HepG2 (cell line): ENCODE measurements around the gene PAQR7. TPM values are rescaled to one million over a fixed set of nuclear protein-coding genes. Genes with fewer than 3 reads are reported as not detected.

Experiments
- ATAC-seq: fragments of 200-7000 bp; cut with Tn5 transposase; 3 replicates; pipeline ENCODE4 v1.9.1; 2020; ENCODE audit warnings: mild to moderate bottlenecking, moderate library complexity
- BruUV-seq: library from RNA; stranded (reverse); fragments of 400-500 nt; replicated peaks from 2 replicates; lab custom pipeline; 2021; lab: Mats Ljungman, UMichigan
- CTCF ChIA-PET: fragments of 300-600 bp; formaldehyde crosslinking; extraction: SDS; loops from one replicate; lab custom pipeline; 2021; ENCODE audit warnings: low total read pairs, inconsistent platforms, low intra/inter-chr PET ratio; lab: Yijun Ruan, JAX
- POLR2A ChIA-PET: fragments of 350-600 bp; sonication (Branson Sonifier 250); formaldehyde crosslinking; loops from one replicate; lab custom pipeline; 2020; ENCODE audit warnings: antibody characterized with exemption, inconsistent platforms; lab: Yijun Ruan, JAX
- DNase-seq: peaks from one replicate; pipeline ENCODE4 v3.0.0-alpha.2; 2015; ENCODE audit warnings: low spot score
- FAIRE-seq: peaks from 3 replicates; lab custom pipeline; 2011; peaks lifted over from hg19 to GRCh38; lab: Jason Lieb, UNC
- H2AFZ ChIP-seq: one replicate; pipeline ENCODE4 v1.6.1; 2011; ENCODE audit warnings: low read length, inconsistent platforms
- H3K27ac ChIP-seq: fragments of 300-600 bp; 3 replicates; pipeline ENCODE4 v1.8.0; 2011; ENCODE audit warnings: mixed run types, mild to moderate bottlenecking, mixed read lengths, low read length, inconsistent platforms; ENCODE audit not compliant: insufficient read depth; ENCODE audit errors: extremely low read length
- H3K27me3 ChIP-seq, 2 experiments: fragments of 200-600 bp in 1 of 2; 2 replicates in 1 of 2; 3 replicates in 1 of 2; pipeline versions ENCODE4 v1.6.0 to v1.8.0; 2011; ENCODE audit warnings: low read length in 2 of 2, mild to moderate bottlenecking in 2 of 2, moderate library complexity in 2 of 2, inconsistent platforms in 1 of 2; ENCODE audit not compliant: insufficient read depth in 2 of 2, control insufficient read depth in 1 of 2
- H3K36me3 ChIP-seq, 2 experiments: fragments of 200-600 bp in 1 of 2; replicated peaks in 1 of 2; 2 replicates in 1 of 2; 3 replicates in 1 of 2; pipeline versions ENCODE4 v1.5.1 to v1.8.0; 2011; ENCODE audit warnings: low read length in 2 of 2, inconsistent platforms in 1 of 2; ENCODE audit not compliant: insufficient read depth in 2 of 2, control insufficient read depth in 1 of 2
- H3K4me1 ChIP-seq: 2 replicates; pipeline ENCODE4 v1.5.1; 2012; ENCODE audit warnings: low read length, inconsistent platforms; ENCODE audit not compliant: insufficient read depth
- H3K4me2 ChIP-seq: 2 replicates; pipeline ENCODE4 v1.6.0; 2011; ENCODE audit warnings: low read depth, low read length, inconsistent platforms
- H3K4me3 ChIP-seq, 3 experiments: fragments of 200-600 bp in 1 of 3; sonication (generic), shearing (Covaris generic) in 1 of 3; replicated peaks in 1 of 3; 2 replicates each; pipeline ENCODE4 v1.5.1; 2011 to 2016; ENCODE audit warnings: low read length in 3 of 3, inconsistent platforms in 2 of 3, low read depth in 2 of 3, mild to moderate bottlenecking in 2 of 3, control low read depth in 1 of 3, mixed read lengths in 1 of 3; ENCODE audit not compliant: insufficient read depth in 1 of 3
- H3K79me2 ChIP-seq: one replicate; pipeline ENCODE4 v1.6.1; 2011; ENCODE audit warnings: low read length, inconsistent platforms; ENCODE audit not compliant: insufficient read depth
- H3K9ac ChIP-seq: 2 replicates; pipeline ENCODE4 v1.6.0; 2011; ENCODE audit warnings: mild to moderate bottlenecking, low read depth, low read length, inconsistent platforms; ENCODE audit not compliant: insufficient read depth
- H3K9me3 ChIP-seq: 2 replicates; pipeline ENCODE4 v1.5.1; 2012; ENCODE audit warnings: mild to moderate bottlenecking, low read length
- H4K20me1 ChIP-seq: 2 replicates; pipeline ENCODE4 v1.6.0; 2011; ENCODE audit warnings: inconsistent platforms, mild to moderate bottlenecking, low read length, moderate library complexity; ENCODE audit not compliant: insufficient read depth
- CREB1 ChIP-seq, 2 experiments: fragments of 450-650 bp in 1 of 2; IDR thresholded peaks; 2 replicates each; pipeline ENCODE4 v1.6.1; 2016 to 2017; ENCODE audit warnings: control low read depth in 1 of 2, mild to moderate bottlenecking in 1 of 2, missing compliant biosample characterization in 1 of 2, missing genetic modification characterization in 1 of 2
- HNF4A ChIP-seq: sonication (generic); formaldehyde crosslinking; IDR thresholded peaks from 2 replicates; pipeline ENCODE4 v1.4.0; 2020; ENCODE audit warnings: missing genetic modification reagents
- NRL ChIP-seq: sonication (generic); formaldehyde crosslinking; IDR thresholded peaks from 2 replicates; pipeline ENCODE4 v1.5.0; 2020; ENCODE audit warnings: missing genetic modification reagents, mild to moderate bottlenecking, moderate library complexity, borderline replicate concordance
- RXRA ChIP-seq: sonication (generic); formaldehyde crosslinking; IDR thresholded peaks from 2 replicates; pipeline ENCODE4 v1.5.1; 2020; ENCODE audit warnings: missing genetic modification reagents
- SNRNP70 ChIP-seq: fragments of 200-400 bp; formaldehyde crosslinking; IDR thresholded peaks from 2 replicates; pipeline ENCODE4 v1.6.1; 2017; ENCODE audit warnings: mild to moderate bottlenecking, low read depth, low read length, moderate library complexity
- ZBTB21 ChIP-seq: sonication (generic); formaldehyde crosslinking; IDR thresholded peaks from 2 replicates; pipeline ENCODE4 v1.4.0; 2020; ENCODE audit warnings: missing genetic modification reagents
- ZNF331 ChIP-seq: sonication (generic); formaldehyde crosslinking; IDR thresholded peaks from 2 replicates; pipeline ENCODE4 v1.4.0; 2020; ENCODE audit warnings: missing genetic modification reagents
- ZNF761 ChIP-seq: sonication (generic); formaldehyde crosslinking; conservative IDR thresholded peaks from 2 replicates; pipeline ENCODE4 v1.4.0; 2020; ENCODE audit warnings: mild to moderate bottlenecking, missing genetic modification reagents
- ZSCAN12 ChIP-seq: sonication (generic); formaldehyde crosslinking; IDR thresholded peaks from 2 replicates; pipeline ENCODE4 v1.9.0; 2021; ENCODE audit warnings: mild to moderate bottlenecking, missing genetic modification reagents
- WGBS: methylation state at CpG from one replicate; pipeline ENCODE4 v1.1.6; 2017; ENCODE audit warnings: low lambda C conversion rate; 5-methylcytosine and 5-hydroxymethylcytosine counted together
- in situ Hi-C: cut with HindIII; loops from 2 replicates; pipeline ENCODE4 v1.10.0; 2017; ENCODE audit warnings: low pct_unique_long_range_greater_than_20kb; ENCODE audit not compliant: extremely low pct_ligation_motif_present
- intact Hi-C: fragments of 100-400 bp; cut with micrococcal nuclease; formaldehyde crosslinking; loops from one replicate; pipeline ENCODE4 v1.10.0; 2022; ENCODE audit not compliant: unreplicated experiment
- polyA plus RNA-seq, 8 experiments: library from polyadenylated mRNA; depleted of rRNA in 3 of 8; stranded (reverse) in 7 of 8; unstranded in 1 of 8; fragments of >200 nt; fragmentation: Illumina TruSeq in 4 of 8; extraction: Trizol in 4 of 8; gene quantifications; 2 replicates each; pipeline versions ENCODE4 v1.2.1 to v1.2.3, GENCODE V29; 2011 to 2016; ENCODE audit warnings: low read depth in 4 of 8, missing spikeins in 1 of 8, mixed read lengths in 1 of 8; ENCODE audit not compliant: insufficient read depth in 1 of 8
- total RNA-seq, 5 experiments: library from RNA; depleted of rRNA; stranded (reverse); fragments of >200 nt; fragmentation: Illumina TruSeq; extraction: Trizol; gene quantifications; 2 replicates each; pipeline ENCODE4 v1.2.3, GENCODE V29; 2016; ENCODE audit warnings: low read depth in 1 of 5
- TF ChIP-seq, protein P1 (sequence below): sonication (generic); formaldehyde crosslinking; IDR thresholded peaks from 2 replicates; pipeline ENCODE4 v1.5.1; 2020; ENCODE audit warnings: missing genetic modification reagents, mild to moderate bottlenecking, borderline replicate concordance
- TF ChIP-seq, protein P2 (sequence below): sonication (generic); formaldehyde crosslinking; IDR thresholded peaks from 2 replicates; pipeline ENCODE4 v1.5.0; 2020; ENCODE audit warnings: missing genetic modification reagents
- TF ChIP-seq, protein P3 (sequence below): sonication (generic); formaldehyde crosslinking; IDR thresholded peaks from 2 replicates; pipeline ENCODE4 v1.4.0; 2020; ENCODE audit warnings: missing genetic modification reagents
- TF ChIP-seq, protein P4 (sequence below): sonication (generic); formaldehyde crosslinking; IDR thresholded peaks from 2 replicates; pipeline ENCODE4 v1.4.0; 2020; ENCODE audit warnings: missing genetic modification reagents, mild to moderate bottlenecking, borderline replicate concordance

PAQR7 gene
- total and polyA plus RNA-seq, 2 of the 13 experiments (the other 11 are each of a cell fraction or from before 2014, with no cell fraction given) = 13.2 to 16.6 TPM

- TF ChIP-seq ZSCAN12 (CRISPR knock-in tag) (no peak), SNRNP70 (no peak), ZNF331 (CRISPR knock-in tag) (no peak)
Observed at GRCh38 chr1:25900219-25900618, 24.7 kb upstream of the PAQR7 start (continued).

DNA sequence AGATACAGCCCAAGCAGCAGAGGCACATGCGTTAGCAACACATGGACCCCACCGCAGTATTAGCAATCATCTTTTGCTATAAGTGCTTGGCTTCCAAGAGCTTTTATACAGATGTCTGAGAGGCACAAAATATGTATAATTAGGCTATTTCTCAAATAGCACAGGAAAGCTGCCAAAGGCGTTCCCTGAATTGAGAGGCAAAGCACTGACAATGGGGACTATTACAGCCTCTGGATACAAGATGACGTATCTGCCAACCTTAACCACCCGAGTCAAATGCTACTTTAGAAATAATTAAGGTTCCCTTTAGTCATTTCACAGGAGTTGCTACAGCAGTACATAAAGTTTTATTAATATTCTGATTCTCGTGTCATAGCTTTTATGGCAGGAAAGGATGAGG, 24.3 kb upstream of the PAQR7 start:
- peaks cover 6 to 57% of the 10 kb centered on the region in 2 experiments for H3K36me3 ChIP-seq
- POLR2A ChIA-PET = no interaction called here
- peaks cover 30% of the 10 kb centered on the region for H3K4me1 ChIP-seq
- TF ChIP-seq, protein P1, sequence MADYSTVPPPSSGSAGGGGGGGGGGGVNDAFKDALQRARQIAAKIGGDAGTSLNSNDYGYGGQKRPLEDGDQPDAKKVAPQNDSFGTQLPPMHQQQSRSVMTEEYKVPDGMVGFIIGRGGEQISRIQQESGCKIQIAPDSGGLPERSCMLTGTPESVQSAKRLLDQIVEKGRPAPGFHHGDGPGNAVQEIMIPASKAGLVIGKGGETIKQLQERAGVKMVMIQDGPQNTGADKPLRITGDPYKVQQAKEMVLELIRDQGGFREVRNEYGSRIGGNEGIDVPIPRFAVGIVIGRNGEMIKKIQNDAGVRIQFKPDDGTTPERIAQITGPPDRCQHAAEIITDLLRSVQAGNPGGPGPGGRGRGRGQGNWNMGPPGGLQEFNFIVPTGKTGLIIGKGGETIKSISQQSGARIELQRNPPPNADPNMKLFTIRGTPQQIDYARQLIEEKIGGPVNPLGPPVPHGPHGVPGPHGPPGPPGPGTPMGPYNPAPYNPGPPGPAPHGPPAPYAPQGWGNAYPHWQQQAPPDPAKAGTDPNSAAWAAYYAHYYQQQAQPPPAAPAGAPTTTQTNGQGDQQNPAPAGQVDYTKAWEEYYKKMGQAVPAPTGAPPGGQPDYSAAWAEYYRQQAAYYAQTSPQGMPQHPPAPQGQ (CRISPR knock-in tag) = no peak
- no peak for TF ChIP-seq NRL (CRISPR knock-in tag)
- TF ChIP-seq RXRA (CRISPR knock-in tag) = no peak
- TF ChIP-seq, protein P2, sequence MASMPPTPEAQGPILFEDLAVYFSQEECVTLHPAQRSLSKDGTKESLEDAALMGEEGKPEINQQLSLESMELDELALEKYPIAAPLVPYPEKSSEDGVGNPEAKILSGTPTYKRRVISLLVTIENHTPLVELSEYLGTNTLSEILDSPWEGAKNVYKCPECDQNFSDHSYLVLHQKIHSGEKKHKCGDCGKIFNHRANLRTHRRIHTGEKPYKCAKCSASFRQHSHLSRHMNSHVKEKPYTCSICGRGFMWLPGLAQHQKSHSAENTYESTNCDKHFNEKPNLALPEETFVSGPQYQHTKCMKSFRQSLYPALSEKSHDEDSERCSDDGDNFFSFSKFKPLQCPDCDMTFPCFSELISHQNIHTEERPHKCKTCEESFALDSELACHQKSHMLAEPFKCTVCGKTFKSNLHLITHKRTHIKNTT (CRISPR knock-in tag) = no peak
- TF ChIP-seq, protein P3, sequence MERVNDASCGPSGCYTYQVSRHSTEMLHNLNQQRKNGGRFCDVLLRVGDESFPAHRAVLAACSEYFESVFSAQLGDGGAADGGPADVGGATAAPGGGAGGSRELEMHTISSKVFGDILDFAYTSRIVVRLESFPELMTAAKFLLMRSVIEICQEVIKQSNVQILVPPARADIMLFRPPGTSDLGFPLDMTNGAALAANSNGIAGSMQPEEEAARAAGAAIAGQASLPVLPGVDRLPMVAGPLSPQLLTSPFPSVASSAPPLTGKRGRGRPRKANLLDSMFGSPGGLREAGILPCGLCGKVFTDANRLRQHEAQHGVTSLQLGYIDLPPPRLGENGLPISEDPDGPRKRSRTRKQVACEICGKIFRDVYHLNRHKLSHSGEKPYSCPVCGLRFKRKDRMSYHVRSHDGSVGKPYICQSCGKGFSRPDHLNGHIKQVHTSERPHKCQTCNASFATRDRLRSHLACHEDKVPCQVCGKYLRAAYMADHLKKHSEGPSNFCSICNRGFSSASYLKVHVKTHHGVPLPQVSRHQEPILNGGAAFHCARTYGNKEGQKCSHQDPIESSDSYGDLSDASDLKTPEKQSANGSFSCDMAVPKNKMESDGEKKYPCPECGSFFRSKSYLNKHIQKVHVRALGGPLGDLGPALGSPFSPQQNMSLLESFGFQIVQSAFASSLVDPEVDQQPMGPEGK (CRISPR knock-in tag) = no peak
- TF ChIP-seq HNF4A = no peak
- no peak for TF ChIP-seq ZNF761
- TF ChIP-seq, protein P4, sequence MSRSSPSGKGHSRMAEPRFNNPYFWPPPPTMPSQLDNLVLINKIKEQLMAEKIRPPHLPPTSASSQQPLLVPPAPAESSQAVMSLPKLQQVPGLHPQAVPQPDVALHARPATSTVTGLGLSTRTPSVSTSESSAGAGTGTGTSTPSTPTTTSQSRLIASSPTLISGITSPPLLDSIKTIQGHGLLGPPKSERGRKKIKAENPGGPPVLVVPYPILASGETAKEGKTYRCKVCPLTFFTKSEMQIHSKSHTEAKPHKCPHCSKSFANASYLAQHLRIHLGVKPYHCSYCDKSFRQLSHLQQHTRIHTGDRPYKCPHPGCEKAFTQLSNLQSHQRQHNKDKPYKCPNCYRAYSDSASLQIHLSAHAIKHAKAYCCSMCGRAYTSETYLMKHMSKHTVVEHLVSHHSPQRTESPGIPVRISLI = no peak
- no peak for TF ChIP-seq ZBTB21 (CRISPR knock-in tag)
- no peak for TF ChIP-seq CREB1 (IDR thresholded peaks at IDR 0.05)
- no peak for TF ChIP-seq CREB1 (CRISPR knock-in tag; IDR thresholded peaks at IDR 0.05)
- BruUV-seq = no TSS peak
- no peaks in the 10 kb centered on the region for H4K20me1 ChIP-seq
- no peak overlapping the region for H3K4me2 ChIP-seq
- no peak for FAIRE-seq
- intact Hi-C loops (no loop called here), in situ Hi-C loops (loop anchor here (5.0 to 10.0 kb wide), 2 partner anchors 98 to 265 kb away; partner anchors contain the start of genes C1orf232, PAFAH2 and ZNF593)
- no peaks in the 10 kb centered on the region for H3K9me3 ChIP-seq
- H3K27me3 ChIP-seq = no peaks in the 10 kb centered on the region
- ATAC-seq = no peak
- H3K79me2 ChIP-seq = peaks cover 31% of the 10 kb centered on the region
- 97% methylated on average over 6 of the region's 6 CpGs for WGBS
- H2AFZ ChIP-seq = no peak overlapping the region
- no peak overlapping the region for H3K27ac ChIP-seq
- no peak for DNase-seq
- no peak overlapping the region for H3K9ac ChIP-seq
- CTCF ChIA-PET = no interaction called here
- H3K4me3 ChIP-seq = no peak overlapping the region
